Umbilical cord (tissue), 2 donors: ENCODE data around the gene RNU5B-1. TPM values are rescaled to one million over a fixed set of nuclear protein-coding genes. Genes with fewer than 3 reads are reported as not detected.

ENCODE experiments used
- DNase-seq: peaks from one replicate; pipeline ENCODE4 v3.0.0-alpha.2; 2015; ENCODE audit warnings: low spot score
- total RNA-seq: library from RNA; depleted of rRNA; stranded (reverse); fragments of >200 nt; gene quantifications from one replicate; pipeline ENCODE4 v1.2.3, GENCODE V29; 2014; ENCODE audit warnings: low replicate concordance; ENCODE audit not compliant: insufficient read depth

The RNU5B-1 gene
- total RNA-seq, 1 donor from 2014 or later = not detected

DNA sequence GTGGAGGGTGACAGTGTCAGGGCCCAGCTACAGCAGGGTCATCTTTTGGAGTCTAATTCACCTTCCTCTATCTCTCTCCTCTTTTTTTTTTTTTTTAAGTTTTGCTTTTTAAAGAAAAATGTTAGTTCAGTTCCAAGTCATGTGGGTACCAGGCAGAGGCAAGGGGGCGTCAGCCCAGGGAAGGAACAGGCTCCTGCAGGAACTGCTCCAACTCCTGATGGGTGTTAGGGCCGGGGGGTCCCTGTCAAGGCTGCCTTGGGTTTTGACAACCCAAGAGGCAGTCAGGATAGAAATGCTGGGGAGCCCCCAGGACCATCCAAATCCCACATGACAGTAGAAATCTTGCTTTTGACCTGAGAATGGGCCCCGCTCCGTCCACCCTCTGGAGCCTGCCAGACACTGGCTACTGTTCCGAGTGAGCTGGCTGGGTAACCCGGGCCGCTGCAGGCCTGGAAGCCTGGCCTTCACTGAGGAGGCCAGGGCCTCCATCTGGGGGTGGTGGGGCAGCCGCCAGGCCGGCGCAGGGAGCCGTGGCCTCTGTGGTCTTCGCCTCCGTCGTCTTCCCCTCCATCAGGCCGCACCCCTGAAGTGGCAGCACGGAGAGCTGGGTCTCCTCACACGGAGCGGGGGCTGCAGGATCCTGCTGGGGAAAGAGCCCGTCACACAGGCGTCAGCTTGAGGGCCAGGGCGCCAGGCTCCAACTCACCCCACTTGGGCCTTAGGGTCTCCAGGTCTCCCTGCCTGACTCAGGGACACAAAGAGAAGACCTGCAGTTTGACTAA lies 24.2 kb downstream of the RNU5B-1 start:
- DNase-seq = no peak

GRCh38 chr15:65329288-65329983 lies 25.0 kb downstream of the RNU5B-1 start:
- DNase-seq = no peak

GRCh38 chr15:65329984-65330735 lies 25.7 kb downstream of the RNU5B-1 start:
- DNase-seq = no peak

DNA sequence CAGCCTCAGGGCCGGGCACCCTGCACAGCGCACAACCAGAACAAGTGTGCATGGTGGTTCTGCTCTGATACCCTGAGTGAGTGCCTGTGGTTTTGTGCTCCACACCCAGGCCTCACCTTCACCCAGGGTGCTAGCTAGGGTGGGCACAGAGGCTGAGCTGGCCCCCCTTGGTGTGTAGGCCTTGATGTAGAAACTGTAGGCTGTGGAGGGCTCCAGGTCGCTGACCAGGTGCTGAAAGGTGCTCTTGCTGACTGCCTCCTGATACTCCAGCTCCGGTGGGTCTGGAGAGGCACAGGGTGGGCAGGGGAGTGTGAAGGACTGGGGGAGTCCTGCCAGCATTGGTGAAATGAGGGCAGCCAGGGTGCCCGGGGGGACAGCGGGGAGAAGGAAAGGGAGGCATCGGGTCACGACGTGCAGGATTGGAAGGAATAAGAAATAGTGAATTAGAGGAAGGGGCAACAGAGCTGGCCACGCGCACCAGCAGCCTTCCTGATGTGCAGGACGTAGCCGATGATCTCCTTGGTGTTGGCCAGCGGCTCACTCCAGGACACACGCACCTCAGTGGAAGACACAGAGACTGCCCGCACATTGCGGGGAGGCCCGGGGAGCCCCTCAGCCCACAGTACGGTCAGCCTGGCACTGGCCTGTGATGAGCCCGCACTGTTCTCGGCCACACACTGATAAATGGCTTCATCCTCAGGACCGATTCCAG lies 26.6 kb downstream of the RNU5B-1 start:
- DNase-seq = no peak

DNA sequence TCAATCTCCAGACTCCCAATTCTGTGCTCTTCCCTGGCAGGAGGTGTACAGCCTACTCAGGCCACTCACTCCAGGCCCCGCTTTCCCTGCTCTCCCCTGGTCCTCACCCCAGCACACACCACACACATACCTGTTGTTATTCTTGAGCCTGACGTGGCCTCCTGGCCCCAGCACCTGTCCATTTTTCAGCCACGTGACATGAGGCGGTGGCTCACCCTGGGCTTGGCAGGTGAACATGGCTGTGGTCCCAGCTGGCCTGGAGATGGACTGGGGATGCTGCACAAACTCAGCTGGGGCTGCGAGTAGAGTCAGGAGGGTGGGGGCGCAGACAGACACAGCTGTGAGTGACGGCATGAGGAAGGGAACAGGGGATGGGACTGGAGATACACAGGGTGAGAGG lies 27.3 kb downstream of the RNU5B-1 start:
- DNase-seq = no peak

- DNase-seq = no peak
These were observed 28.1 kb downstream of the RNU5B-1 start for GRCh38 chr15:65332391-65333147.

DNA sequence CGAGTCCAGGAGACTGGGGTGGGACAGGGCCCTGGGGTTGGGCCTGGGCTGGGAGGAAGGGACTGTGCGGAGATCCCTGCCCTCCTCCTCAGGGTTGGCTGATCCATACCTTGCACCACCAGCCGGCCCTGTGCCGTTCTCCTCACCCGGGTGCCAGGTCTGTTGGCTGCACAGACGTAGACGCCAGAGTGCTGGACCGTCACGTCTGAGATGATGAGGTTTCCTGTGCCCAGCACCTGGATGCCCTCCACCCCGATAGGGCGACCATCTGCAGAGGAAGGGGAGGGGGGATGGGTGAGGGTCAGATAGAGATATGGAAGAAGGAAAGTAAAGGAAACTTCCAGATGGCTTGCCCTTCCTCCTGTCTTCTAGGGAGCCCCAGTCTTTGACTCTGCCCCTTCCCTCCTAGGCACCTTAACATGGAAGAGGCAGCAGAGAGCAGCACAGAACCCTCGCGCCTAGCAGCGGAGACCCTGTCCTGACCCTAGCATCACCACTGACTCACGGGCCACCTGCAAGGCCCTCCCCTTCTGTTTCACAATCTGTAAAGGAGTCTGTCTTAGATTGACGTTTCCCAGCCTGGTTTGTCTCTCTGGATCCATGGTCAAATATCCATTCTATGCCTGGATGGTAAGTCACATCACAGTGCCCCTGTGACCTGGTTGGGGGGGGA lies 28.8 kb downstream of the RNU5B-1 start:
- DNase-seq = no peak

DNA sequence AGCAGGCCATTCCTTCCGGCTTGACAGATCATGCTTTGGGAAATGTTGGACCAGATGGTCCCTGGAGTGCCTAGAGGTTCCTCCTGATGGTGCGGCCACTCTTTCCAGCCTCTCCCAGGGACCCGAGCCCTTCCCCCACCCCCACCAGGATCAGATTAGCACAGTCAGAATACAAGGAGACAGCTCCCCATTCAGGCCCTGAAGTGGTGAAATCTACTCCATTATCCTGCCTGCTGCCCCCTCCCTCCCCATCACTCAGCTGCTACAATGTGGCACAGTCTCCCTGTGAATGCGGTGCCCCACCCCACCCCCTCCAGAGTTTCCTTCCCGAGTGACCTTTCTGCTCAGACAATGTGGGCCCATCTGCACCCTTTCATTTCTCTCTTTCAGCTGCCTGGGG lies 29.4 kb downstream of the RNU5B-1 start:
- no peak for DNase-seq

GRCh38 chr15:65334586-65335231 lies 30.2 kb downstream of the RNU5B-1 start:
- DNase-seq = no peak

DNA sequence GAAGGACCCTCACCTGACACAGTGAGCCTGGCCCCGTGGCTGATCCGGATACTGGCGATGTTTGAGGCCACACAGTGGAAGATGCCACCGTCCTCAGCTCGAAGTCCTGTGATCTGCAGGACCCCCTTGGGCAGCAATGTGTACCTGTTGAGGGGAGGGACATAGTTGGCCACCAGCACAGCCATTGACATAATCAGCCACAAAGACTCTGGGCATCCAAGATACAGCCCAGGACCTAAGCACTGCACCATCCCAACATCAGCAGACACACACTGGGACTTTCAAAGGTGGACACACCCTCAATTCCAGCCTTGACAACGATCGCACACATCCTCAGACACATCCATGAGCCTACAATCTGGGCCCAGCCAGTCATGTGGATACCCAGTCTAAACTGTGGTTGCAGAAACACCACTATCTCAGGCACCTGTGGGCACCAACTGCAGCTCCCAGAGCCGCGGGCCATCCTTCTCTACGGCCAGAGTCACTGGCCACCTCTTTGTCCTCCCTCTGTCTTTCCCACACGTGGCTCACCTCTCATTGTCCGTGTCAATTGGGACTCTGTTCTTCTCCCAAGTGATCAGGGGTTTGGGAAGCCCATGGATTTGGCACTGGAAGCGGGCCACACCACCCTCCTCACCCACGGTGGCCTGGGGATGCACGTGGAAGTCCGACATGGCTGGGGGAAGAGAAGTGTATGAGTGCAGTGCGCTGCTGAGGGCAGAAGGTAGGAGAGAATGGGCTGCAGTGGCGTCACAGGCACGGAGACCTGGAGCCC lies 31.0 kb downstream of the RNU5B-1 start:
- DNase-seq = no peak

- DNase-seq = no peak
These were observed 32.3 kb downstream of the RNU5B-1 start for GRCh38 chr15:65336493-65337435.

- no peak for DNase-seq
These were observed 33.1 kb downstream of the RNU5B-1 start for GRCh38 chr15:65337436-65338070.

- no peak for DNase-seq
These were observed 33.9 kb downstream of the RNU5B-1 start for GRCh38 chr15:65338366-65338765.

GRCh38 chr15:65338823-65339222 lies 34.3 kb downstream of the RNU5B-1 start:
- DNase-seq = no peak

DNA sequence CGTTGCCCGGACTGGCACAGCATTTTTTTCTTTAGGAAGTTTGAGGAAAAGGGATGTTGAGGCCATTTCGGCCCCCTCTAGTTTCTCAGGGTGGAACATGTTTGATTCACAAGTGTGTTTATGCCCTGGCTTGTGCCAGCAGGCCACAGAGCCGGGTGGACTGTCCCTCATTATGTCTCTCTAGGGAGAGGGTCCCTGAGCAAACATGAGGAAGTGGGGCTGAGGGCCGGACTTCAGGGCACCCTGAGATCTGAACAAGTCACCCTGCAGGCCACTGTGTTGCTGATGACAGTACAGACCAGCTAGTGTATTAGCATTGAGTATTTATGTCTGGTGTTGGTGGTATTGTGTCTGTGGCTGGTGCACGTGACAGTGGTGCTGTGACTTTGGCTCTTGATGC lies 34.9 kb downstream of the RNU5B-1 start:
- no peak for DNase-seq

DNA sequence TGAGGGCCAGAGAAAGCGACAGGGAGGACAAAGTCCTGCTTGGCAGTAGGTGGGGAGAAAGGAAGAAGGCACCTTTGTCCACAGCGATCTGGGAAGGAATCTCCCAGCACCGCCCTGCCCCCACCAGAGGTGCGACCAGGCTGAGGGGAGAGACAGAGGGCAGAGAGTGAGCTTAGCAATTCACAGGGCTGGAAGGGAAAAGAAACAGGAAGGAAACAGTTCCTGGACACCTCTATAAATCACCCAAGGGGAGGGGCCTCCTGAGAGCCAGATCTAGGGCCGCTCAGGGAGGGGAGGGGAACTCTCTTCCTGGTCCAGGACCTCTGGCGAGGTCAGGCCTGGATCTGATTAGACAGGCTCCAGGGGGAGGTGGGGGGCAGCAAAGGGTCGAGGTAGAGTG lies 35.4 kb downstream of the RNU5B-1 start:
- peak; percentile 44 for DNase-seq

DNA sequence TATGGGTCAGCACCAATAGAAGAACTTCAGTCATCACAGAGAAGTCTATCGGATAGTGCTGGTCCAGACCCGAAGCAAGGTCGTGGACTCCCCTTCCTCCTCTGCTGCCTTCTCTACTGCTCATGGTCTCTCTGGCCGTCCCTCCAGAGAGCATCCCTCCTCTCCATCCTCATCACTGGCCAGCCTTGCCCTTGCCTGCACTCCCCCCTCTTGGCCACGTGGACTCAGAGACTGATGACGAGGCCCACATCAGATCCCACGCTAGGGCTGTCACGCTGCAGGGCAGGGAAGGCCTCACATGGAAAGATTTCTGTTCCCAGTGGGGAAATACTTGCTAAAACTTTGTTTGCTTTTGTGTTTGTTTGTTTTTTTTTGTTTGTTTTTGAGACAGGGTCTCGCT lies 38.0 kb downstream of the RNU5B-1 start:
- no peak for DNase-seq
